ENCODE results near the gene FALEC.

GRCh38 chr1:150552128-150552910, 36.8 kb downstream of the FALEC start:
- TF ChIP-seq, protein P1, sequence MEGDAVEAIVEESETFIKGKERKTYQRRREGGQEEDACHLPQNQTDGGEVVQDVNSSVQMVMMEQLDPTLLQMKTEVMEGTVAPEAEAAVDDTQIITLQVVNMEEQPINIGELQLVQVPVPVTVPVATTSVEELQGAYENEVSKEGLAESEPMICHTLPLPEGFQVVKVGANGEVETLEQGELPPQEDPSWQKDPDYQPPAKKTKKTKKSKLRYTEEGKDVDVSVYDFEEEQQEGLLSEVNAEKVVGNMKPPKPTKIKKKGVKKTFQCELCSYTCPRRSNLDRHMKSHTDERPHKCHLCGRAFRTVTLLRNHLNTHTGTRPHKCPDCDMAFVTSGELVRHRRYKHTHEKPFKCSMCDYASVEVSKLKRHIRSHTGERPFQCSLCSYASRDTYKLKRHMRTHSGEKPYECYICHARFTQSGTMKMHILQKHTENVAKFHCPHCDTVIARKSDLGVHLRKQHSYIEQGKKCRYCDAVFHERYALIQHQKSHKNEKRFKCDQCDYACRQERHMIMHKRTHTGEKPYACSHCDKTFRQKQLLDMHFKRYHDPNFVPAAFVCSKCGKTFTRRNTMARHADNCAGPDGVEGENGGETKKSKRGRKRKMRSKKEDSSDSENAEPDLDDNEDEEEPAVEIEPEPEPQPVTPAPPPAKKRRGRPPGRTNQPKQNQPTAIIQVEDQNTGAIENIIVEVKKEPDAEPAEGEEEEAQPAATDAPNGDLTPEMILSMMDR (IDR thresholded peaks at IDR 0.05): no peak
- TF ChIP-seq POLR2A (IDR thresholded peaks at IDR 0.05): peak in 1 of 2 donors; percentile 3

Data from vagina (tissue), 2 donors.